Measurements from ENCODE around the gene NCF4.

NCF4 gene

DNA sequence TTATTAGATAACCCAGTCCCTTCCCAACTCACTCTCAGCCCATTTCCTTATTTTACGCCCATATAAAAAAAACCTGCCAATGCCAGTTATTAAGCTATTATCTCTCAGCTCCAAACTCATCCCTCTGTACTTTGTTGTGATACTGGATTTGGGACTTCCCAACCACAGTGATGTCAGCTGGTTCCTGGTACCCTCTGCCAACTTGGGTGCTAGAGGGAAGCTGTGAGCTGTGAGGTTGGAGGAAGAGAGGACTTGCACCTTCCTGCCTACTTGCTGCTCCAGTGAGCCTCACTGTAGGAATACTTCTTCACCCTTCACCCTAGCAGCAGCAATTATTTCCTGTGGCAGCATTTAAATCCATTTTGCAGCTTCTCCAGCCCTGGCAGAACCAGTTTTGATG is 33.5 kb downstream of the NCF4 start:
- no peak for DNase-seq (ENCODE audit: low spot score)

GRCh38 chr22:36897611-36898010 is 36.8 kb downstream of the NCF4 start:
- no peak for DNase-seq (ENCODE audit: low spot score)

DNA sequence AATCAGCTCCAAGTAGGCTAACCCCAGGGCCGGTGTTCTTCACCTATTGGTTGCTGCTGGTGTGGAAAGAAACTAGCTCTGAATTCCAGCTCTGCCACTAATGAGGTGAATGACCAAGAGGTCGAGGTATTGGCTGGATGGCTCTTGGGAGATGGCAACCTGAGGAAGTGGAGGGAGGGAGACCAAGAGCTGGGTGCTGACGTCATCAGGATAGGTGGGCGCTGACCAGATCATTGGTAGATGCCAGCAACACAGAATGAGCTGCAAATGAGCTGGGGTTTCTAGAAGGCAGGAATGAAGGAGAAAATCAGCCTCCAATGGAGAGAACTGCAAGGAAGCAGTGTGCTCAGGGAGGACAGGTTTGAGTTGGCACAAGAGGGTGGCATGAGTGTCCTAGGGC is 37.9 kb downstream of the NCF4 start:
- no peak for DNase-seq (ENCODE audit: low spot score)

GRCh38 chr22:36899498-36899897 is 38.7 kb downstream of the NCF4 start:
- no peak for DNase-seq (ENCODE audit: low spot score)

- DNase-seq (ENCODE audit: low spot score): no peak
Observed at GRCh38 chr22:36900225-36900624, 39.4 kb downstream of the NCF4 start.

DNA sequence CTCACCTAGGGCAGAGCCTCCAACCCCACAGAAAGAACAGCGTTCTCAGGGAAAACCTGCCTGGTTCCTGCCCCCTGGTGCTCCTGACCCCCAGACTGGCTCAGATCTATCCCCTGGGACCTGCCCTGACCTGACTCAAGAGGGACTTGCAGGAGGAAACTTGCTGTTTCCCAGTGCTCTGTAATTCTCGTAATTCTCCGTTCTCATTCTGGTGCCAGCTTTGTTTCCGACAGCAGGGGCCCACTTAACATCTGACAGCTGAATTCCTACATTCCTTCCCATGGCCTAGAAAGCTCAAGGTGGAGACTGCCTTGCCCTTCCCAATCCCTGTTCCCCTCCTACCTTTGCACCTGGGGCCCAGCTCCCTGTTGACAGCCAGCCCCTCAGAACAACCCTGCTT is 40.1 kb downstream of the NCF4 start:
- no peak for DNase-seq (ENCODE audit: low spot score)

- no peak for DNase-seq (ENCODE audit: low spot score)
Observed at GRCh38 chr22:36901411-36902142, 40.8 kb downstream of the NCF4 start.

- DNase-seq (ENCODE audit: low spot score): no peak
Observed at GRCh38 chr22:36902143-36902926, 41.5 kb downstream of the NCF4 start.

DNA sequence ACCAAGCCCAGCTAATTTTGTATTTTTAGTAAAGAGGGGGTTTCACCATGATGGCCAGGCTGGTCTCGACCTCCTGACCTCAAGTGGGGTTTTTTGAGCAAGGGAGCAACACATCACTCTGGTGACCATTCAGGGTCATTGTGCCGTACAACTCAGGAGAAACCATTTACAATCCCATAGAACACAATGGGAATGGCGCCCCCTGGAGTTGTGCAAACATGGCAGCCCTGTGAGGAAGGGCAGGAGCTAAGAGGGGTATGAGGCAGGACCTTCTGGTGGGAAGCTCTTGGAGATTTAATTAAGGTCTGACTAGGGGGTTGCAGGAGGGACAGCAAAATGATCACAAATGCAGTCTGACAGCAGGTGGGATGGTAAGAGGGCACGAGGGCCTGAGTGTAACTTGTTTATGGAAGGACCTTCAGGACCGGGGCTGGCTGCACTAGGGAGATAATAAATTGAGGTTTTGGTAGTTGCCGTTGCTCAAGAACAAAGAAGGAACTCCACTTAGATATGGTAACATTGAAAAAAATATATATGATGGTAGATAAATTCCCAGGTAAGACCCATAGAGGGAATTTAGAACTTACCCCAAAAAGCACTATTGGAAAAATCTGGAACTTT is 43.6 kb downstream of the NCF4 start:
- DNase-seq (ENCODE audit: low spot score): no peak

- DNase-seq (ENCODE audit: low spot score): no peak
Observed at GRCh38 chr22:36907253-36908195, 46.7 kb downstream of the NCF4 start.

- DNase-seq (ENCODE audit: low spot score): no peak
Observed at GRCh38 chr22:36910461-36910860, 49.7 kb downstream of the NCF4 start.

- no peak for DNase-seq (ENCODE audit: low spot score)
Observed at GRCh38 chr22:36911887-36912661, 51.3 kb downstream of the NCF4 start.

DNA sequence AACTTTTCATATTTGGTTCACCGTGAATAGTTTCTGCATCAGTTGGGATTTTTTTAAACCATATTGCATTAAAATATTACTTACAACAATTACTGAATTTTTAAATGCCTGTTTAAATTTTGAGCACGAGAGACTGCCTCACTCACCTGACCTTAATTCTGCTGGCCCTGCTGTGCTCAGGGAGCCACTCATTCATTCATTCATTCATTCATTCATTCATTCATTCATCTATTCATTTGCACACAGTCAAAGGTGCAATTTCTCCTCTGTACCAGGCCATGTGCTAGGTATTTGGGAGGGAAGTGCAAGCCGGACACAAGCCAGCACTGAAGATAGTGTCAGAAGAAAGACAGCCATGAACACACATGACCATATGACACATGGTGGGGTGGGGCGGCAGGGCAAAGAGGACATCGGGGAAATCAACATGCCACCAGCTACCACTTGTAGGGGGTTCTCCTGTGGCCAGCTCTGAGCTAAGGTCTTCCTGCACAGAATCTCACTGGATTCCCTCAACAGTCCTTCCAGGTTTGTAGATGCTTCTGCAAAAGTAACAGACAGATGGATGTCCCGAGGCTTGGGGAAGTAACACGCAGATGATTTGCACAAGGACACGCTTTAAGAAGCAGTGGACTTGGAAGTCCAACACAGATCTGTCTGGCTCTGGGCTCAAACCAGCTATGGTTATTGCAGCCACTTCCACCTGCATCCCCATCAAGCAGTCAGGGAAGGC is 52.1 kb downstream of the NCF4 start:
- DNase-seq (ENCODE audit: low spot score): no peak

DNA sequence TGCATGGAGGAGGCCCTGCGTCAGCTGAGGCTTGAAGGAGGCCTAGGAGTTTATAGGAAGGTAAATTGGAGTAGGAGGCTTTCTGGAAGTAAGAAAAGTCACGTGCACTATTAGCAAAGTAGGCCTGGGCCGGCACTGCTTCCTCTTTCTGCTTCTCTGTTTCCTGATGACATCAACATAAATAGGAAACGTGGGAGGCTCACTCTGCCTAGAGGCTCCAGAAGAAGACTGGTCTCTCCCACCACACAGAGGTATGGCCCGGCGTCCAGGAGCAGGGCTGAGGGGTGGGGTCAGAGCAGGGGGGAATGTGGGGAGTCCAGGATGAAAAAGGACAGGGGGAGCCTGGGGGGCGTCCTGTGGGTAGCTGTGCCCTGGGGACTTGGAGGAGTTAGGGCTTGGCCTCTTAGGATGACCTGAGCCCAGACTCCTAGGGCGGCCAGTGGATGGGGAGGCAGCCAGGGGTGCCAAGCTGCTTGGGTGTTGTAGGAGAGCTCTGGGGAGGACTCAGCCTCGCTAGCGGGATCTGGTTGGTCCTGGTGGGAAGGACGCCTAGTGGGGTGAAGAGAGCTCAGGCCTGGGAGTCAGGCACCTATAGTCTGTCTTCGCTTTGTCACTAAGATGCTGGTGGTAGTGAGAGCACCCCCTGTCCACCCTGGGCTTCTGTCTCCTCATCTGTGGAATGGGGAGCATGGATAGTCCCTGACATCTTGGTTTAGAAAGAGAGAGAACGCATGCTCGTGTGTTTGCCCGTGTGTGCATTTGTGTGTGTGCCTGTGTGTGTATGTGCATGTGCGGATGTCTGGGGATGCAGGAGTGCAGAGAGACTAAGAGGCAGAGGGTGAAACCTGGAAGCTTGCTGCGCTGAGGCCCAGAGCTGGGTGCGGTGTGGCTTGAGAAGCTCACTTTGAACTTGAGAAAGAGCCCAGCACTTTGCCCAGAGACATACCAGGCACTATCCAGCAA is 52.9 kb downstream of the NCF4 start, which contains the start of gene CSF2RB:
Gene CSF2RB, plus strand, starts transcription at position 202 of the 963 bp plus-strand sequence. CDS start 8,580 bp downstream, outside the sequence.
- DNase-seq (ENCODE audit: low spot score): no peak

GRCh38 chr22:36914390-36914752 is 53.6 kb downstream of the NCF4 start:
- no peak for DNase-seq (ENCODE audit: low spot score)

DNA sequence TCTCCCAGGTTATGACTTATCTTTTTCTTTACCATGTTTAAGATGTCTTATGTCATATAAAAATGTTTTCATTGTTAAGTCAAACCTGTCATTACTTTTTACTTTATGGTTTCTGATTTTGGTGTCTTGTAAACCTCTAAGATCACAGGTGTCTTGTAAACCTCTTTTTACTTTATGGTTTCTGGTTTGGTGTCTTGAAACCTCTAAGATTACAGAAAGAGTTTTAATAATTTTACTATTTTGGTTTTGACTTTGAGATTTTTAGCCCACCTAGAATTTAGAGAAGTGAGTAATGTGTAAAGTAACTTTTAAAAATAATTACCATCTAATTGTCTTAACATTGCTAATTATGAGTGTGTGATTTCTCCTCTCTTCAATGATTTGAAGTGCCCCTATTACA is 55.2 kb downstream of the NCF4 start:
- DNase-seq (ENCODE audit: low spot score): no peak

- no peak for DNase-seq (ENCODE audit: low spot score)
Observed at GRCh38 chr22:36918586-36919284, 57.9 kb downstream of the NCF4 start.

GRCh38 chr22:36921309-36922104 is 60.7 kb downstream of the NCF4 start:
- no peak for DNase-seq (ENCODE audit: low spot score)
